Left forelimb (tissue), 1 donor: ENCODE data around the gene NDFIP1.
A peak's percentile ranks its signal among the peaks of the same experiment; 100 is the strongest.
"Not testable (repeated sequence)": the region's sequence is repeated elsewhere in the genome, so short reads cannot be mapped to it uniquely, and the experiment has no call there.

Source experiments
- DNase-seq: peaks from one replicate; pipeline ENCODE4 v3.0.0-alpha.2; 2018; ENCODE audit warnings: low spot score

The NDFIP1 gene, protein sequence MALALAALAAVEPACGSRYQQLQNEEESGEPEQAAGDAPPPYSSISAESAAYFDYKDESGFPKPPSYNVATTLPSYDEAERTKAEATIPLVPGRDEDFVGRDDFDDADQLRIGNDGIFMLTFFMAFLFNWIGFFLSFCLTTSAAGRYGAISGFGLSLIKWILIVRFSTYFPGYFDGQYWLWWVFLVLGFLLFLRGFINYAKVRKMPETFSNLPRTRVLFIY

DNA sequence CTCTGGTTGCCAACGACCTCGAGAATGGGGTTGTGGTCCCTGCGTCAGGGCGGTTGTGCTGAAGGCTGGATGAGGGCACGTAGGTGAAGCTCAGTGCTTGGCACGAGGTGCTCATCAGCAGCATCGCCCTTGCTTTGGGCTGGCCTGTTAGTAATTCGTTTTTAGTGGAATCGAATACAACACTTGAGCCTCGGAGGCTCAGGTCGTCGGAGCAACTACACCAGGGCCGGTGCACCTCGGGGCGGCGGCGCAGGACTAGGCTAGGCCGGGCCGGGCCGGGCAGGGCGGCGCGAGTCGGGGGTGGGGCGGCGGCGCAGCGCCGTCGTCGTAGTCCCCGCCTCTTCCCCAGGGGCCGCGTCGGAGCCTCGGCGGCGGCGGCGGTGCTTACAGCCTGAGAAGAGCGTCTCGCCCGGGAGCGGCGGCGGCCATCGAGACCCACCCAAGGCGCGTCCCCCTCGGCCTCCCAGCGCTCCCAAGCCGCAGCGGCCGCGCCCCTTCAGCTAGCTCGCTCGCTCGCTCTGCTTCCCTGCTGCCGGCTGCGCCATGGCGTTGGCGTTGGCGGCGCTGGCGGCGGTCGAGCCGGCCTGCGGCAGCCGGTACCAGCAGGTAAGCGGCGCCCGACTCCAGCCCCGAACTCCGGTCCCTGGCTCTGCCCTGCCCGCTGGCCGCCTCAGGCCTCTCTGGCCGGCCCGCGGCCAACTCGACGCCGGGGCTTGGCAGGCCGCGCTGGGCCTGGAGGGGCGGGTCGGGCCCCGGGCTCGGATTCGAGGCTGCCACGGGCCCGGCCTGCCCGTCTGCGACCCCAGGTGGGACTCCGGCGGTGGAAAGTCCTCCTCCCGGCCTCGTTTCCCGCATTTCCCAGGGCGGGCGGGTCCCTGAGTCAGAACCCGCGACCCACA is at the start of gene NDFIP1:
Gene NDFIP1 (plus strand): TSS at position 348 of the 899 bp plus-strand sequence. CDS start 196 bp downstream, at position 544.
- peak; percentile 92 for DNase-seq

DNA sequence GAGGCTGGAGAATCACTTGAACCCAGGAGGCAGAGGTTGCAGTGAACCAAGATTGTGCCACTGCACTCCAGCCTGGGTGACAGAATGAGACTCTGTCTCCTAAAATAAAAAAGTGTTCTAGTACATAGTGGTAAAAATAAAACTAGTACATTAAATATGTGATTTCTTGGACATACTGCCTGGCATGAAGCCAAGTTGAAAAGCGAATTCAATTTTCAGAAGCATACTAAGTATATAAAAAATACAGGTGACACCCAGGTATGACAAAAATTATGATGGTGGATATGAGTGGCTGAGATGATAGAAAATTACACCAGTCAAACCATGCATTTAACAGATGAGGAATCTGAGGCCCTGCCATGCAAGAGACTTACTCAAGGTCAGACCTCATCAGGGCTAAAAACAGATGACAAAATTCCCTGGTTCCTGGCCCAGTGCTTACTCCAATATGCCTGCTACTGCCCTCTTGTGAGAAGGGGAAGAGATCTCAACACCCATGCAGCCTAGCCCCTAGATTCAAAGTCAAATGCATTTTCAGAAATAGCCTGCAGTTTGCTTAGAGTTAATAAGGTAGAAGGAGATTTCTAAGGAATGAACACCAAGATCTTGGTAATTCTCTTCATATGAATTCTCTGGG is 49.2 kb upstream of the NDFIP1 start:
- DNase-seq, result no peak

DNA sequence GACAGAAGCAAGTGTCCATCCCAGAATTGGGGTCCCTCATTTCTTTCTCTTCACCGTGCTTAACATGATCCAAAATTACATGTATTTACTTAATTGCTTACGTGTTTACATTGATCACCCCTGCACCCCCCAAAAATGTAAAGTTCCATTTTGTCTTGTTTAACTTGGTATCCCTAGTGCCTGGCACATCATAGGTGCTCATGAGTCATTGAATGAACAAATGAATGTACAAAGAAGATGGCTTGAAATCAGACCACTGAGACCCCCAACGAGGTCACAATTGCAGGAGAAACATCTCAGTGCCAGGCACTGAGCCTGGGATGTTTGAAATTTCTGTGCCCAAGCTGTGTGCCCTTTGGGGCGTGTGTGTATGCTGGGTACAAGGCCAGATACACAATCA is 45.2 kb upstream of the NDFIP1 start:
- DNase-seq, result no peak

DNA sequence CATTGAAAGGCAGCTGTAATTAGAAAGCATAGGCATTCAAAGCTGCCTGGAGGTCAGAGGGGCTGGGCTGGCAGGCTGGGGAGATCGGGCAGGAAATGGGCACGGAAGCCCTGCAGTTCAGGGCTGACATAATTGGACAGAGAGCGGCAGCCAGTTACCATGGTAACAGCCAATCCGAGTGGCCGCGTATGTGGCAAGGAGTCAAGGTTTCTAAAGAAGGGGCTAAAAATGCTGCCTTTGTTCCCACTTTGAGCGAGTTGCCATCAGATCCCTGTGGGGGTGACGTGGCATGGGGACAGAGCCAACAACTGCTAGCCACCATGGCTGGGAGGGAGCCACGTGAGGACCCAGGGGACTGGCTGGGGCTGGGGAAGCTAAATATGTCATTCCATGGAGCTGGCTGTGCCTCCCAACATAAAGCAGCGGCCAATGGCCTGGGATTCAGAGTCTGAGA is 44.7 kb upstream of the NDFIP1 start:
- DNase-seq, result peak; percentile 85

DNA sequence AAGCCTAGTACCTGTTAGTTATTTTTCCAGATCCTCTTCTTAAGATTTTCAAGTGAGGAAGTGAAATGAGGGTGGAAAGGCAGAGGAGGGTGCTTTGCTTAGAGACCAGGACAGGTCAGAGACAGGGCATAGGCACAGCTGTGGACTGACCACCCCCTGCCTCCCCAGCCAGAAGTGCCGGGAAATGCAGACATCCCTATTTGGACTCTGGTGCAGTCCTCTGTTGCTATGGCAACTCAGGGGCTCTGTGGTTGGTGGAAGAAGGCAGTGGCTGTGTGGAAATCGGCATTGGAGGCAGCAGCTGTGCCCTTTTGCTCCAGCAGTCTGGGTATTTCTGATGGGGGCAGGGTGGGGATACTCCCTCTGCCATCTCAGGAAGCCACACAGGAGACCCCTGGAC is 43.3 kb upstream of the NDFIP1 start:
- DNase-seq, result no peak

DNA sequence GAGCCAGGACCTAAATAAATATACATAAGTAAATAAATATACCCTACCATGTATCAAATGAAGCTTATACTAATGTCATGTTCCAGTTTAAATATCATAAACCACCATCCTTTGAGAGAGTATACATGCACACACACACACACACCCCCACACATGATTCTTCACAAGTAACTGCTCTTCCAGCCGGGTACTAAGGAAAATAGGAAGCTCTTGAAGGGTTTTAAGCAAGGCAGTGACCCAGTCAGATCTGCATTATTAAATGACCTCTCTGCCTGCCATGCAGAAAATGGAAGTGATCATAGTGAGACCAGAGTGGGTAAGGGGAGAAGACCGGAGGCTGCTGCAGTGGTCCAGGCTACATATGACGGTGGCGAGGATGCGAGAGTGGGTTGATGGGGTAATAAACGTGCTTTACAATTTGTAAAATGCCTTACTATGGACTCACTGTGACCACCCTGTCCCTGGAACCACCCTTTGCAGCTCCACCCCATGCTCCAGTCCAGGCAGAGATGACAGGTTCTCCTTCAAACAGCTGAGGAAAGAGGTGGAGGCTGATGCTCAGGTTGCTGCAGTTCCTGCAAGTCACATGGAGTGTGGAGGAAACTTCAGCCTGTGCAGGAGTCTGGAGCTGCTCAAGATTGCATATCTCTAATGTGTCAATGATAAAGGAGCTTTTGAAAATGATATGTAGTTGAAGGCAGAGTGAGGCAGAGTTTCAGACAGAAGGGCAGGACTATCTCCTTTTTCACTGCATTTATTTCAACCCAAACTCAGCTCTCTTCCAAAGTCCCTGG is 38.8 kb upstream of the NDFIP1 start:
- DNase-seq, result no peak

DNA sequence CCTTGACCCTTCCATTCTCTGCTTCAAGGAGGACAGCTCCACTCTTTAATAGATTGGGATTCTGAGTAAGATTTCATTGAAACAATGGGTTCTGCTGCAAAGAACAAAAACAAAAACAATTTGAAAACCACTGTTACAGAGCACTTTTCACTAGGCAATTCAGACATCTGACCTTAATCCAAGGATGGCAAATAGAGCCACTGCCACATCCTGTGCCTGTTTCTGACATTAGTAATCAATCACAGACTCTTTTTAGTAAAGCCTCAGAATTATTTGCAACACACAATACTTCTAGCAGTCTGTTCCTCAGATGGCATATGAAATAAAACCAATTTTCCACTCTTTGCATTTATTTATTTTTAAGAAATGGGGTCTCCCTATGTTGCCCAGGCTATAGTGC is 37.8 kb upstream of the NDFIP1 start:
- no peak for DNase-seq

DNA sequence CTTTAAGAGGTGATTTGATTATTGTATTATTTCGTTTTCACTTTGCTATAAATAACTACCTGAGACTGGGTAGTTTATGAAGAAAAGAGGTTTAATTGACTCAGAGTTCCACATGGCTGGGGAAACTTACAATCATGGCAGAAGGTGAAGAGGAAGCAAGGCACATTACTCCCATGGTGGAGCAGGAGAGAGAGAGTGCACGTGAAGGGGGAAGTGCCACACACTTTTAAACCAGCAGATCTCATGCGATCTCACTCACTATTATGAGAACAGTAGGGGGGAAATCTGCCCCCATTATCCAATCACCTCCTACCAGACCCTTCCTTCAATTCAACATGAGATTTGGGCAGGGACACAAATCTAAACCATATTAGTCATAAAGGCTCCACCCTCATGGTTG is 36.1 kb upstream of the NDFIP1 start:
- DNase-seq, result no peak

DNA sequence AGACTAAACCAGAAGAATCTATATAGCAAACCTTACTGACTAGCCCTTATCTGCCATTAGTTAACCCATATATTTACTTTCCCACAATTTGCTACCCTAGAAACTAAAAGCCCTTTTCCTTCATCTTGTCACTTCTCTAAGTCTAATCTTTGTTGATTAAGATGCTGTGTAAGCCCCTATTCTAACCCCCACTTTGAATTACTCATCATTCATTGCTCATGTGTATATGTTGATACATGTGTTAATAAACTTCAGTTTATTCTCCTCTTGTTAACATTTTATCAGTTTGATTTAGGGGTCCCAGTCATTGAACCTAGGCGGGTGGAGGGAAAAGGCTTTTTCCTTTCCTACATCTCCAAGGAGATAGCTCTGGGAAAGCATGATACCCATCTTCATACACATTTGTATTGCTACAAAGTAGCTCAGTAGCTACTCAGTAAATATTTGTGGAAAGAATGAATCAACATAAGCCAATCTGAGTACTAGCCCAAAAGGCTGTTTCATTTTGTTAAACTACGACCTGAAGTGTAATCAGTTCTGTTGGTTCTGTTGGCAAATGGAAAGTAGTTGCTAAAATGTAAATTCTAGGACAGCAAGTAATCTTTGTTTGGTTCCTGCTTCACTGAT is 35.1 kb upstream of the NDFIP1 start:
- no peak for DNase-seq

DNA sequence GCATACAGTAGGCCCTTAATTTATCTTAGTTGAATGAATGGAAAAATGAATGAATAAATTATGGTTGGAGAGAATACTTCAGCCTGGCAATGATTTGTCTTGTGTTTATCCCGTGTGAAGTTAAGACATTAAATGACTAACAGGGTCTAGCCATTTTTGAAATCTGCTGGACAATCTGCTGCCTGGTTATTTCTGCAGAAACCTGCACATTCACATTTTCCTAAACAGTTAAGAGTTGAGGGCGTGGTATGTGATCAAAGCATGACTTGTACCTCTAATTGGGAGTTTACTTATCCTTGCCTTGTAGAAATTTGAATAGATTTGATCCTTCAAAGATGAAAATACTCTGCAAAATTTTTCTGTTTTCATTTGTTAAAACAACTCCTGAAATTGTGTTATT is 34.6 kb upstream of the NDFIP1 start:
- DNase-seq, result no peak

DNA sequence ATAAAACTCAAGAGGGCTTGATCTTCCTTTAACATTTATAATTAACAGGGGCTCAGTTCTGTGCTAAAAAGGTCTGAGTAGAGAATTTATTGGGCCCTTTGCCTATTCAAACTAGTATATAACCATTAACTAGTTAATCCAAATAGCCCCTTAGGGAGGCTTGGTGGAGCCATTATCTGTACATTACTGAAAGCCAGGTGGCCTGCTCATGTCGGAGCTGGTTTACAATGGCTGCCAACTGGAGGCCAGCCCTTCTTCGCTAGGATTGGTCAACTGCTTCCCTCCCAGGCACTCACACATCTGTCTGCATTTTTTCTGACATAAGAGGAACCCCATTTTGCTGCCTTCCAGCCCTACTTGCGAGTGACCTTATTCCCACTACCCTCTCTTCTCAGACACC is 30.4 kb upstream of the NDFIP1 start:
- DNase-seq, result no peak

DNA sequence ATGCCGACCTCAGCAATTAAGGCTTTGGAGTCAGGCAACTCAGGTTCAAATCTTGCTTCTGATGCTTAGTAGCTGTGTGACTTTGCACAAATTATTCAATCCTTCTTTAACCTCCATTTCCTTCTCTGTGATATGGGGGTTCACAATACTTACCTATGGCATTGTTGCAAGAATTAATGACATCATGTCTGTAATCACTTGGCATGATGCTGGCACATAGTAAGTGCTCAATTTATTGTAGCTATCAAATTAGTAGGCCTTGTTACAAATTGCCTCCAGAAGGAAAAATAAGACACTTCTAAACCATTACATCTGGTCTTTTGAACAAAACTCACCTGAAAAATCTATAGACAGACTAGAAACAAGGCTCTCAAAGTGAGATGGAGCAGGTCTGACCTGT is 29.9 kb upstream of the NDFIP1 start:
- no peak for DNase-seq

DNA sequence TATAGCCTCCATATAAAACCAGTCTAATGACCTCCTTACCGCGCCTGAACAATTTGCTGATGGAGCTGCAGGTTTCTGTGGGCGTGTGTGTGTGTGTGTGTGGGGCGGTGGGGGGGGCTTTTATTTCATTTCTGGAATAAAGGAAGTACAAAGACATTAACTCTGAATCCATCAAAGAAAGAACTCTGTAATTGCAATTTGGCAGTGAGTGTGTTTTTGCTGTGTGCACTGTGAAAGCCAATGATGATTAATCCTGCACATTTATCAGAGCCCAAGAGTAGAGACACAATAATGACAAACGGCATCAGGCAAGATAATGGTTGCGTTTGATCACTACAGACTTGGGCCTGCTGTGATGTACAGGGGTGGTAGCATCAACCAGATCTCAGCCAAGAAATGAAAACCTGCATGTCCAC is 29.3 kb upstream of the NDFIP1 start:
- no peak for DNase-seq

DNA sequence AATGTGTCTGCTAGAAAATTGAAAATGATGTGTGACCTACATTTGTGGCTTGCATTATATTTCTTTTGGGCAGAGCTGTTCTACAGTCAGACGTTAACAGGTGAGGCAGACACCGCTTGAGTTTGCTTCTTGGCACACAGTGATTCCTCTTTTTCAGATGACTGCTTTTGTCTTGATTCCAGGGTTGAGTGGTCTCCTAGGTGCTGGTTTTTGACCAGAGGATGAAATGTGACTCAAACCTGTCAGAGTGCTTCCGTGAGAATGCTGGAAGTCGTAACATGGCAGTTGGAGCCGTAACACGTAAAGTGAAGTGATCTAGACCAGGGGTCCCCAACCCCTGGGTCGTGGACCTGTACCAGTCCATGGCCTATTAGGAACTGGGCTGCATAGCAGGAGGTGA is 28.3 kb upstream of the NDFIP1 start:
- DNase-seq, result no peak

DNA sequence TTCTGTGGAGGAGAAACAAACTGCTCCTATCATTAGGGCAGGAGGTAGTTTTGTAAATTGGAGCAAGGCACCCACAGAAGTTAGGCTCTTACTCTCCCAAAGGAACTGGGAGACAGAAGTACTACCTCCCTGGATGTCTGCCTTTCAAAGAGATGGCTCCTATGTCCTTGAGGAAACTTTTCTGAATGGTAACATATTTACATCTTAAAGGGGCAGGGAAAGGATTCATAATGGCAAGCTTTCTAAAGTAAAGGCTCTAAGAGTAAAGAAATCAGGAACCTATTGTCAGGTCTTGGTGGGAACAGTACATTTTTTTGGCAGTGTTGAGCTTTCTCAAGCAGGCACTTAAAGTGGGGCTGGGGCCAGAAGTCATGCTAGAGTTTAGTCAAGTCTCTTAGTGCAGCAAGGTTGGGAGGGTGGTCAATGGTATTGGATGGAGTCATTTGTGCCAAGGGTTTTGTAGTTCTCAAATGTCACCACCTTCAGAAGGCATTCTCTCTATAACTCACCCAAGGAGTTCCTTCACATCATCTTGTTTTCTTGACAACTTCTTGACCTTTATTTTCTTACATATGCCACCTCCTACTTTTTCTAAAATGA is 26.3 kb upstream of the NDFIP1 start:
- DNase-seq, result no peak

DNA sequence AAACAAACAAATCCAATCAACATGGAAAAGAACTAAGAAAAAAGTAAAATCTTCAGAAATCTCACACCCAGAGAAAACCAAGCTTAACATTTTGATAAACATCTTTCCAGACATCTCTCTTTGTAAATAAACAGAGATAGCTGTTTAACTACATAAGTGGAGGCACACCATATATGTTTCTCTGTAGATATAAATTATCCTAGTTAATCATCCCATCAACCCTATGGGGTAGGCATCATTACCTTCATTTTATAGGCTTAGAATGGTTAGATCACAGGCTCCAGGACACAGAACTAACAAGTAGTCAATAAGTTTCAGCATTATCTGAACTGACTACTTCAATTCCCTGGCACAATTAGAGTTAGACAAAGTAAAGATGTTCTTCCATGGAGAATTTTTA is 22.4 kb upstream of the NDFIP1 start:
- DNase-seq, result no peak

DNA sequence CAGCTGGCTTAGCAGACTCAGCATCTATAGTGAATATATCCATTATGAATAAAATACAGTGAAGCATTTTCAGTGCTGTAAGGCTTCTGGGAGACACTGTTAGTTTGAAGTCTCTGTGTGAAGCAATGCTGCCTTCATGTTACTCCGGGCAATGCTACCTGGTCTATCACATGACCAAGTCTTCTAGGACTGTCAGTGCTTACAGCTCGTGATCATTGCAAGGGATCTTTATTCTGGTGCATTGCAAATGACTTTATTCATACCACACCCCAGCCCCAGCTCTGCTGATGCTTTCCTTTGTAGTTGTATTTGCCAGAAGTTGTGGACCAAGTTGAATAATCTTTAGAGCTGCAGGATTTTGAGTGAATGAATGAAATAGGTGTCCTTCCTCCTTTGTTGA is 21.9 kb upstream of the NDFIP1 start:
- no peak for DNase-seq

DNA sequence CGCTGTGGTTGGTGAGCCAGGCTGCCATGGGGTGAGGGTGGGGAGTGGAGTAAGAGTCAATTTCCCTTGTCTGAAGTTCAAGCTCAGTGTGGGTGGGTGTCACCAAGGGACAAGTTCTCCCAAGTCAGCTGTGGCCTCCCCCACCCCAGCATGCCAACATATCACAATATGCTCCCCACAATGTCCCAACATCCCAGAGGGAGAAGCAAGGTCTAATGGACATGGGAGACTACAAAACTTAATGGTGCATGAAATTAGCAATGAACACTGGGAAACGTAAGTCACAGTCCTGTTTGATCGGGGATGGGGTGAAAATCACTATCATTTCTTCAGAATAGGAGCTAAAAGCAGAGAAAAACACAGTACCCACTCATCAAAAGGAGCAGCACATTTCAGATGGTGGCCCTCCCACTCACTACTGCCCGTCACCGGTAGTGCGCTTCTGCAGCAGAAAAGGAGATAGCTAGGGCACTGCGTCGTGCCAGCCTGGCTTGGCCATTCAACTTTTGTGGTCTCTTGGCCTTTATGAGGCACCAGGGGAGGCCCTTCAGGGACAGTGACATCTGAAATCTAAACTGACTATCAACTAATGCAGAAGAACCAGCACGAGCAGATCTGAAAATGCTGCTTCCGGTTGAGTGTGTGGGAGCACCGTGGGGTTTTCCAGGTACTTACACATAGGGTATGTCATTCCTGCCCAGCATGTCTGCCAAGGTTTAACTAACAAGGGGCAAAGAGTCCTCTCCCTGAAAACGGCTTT is 20.5 kb upstream of the NDFIP1 start:
- DNase-seq, result no peak

DNA sequence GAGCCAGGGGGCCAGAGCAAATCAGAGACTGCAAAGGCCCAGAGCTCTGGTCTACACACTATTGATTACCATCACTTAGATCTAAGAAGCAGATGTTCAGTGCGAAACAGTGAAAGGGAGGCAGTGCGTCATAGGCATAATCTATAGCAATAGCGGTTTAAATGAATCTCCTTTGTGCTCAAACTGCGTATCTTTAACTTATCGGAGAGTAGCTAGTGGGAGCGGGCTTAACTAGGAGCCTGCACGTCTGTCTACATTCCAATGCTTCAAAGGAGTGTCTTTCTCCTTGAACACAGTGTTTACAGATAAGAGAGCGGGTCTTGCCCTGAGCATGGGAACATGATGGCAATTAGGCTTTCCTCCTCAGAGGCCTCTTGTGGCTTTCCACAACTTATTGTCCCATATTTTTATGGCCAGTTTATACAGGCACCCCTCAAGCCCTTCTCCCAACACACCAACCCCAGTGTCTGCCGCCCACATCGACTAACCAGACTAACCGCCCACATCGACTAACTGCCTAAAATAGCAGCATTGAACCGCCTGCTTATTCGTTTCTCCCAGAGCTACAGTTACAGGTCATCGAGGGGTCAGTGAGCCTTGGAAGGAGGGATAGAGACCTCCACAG is 19.6 kb upstream of the NDFIP1 start:
- DNase-seq, result not testable (repeated sequence)

DNA sequence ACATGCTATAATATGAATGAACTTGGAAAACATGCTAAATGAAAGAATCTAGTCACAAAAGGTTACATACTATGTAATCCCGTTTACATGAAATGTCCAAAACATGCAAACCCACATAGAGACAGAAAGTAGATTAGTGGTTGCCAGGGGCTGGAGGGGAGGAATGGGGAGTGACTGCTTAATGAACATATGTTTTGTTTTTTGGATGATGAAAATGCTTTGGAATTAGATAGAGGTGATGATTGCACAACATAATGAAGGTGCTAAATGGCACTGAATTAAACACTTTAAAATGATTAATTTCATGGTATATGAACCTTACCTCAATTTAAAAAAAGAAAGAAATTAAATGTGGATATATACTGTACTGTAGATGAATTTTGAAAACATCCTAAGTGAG is 17.6 kb upstream of the NDFIP1 start:
- no peak for DNase-seq
